Measurements from ENCODE around the gene TADA1. TPM values are rescaled to one million over a fixed set of nuclear protein-coding genes. Genes with fewer than 3 reads are reported as not detected.

The TADA1 gene
- polyA plus RNA-seq, 2 of the 4 experiments (the other 2 are of a cell fraction), result 11.4 to 25.6 TPM

- no peak for FAIRE-seq
Measured at GRCh38 chr1:166924823-166925541, 48.9 kb upstream of the TADA1 start.

DNA sequence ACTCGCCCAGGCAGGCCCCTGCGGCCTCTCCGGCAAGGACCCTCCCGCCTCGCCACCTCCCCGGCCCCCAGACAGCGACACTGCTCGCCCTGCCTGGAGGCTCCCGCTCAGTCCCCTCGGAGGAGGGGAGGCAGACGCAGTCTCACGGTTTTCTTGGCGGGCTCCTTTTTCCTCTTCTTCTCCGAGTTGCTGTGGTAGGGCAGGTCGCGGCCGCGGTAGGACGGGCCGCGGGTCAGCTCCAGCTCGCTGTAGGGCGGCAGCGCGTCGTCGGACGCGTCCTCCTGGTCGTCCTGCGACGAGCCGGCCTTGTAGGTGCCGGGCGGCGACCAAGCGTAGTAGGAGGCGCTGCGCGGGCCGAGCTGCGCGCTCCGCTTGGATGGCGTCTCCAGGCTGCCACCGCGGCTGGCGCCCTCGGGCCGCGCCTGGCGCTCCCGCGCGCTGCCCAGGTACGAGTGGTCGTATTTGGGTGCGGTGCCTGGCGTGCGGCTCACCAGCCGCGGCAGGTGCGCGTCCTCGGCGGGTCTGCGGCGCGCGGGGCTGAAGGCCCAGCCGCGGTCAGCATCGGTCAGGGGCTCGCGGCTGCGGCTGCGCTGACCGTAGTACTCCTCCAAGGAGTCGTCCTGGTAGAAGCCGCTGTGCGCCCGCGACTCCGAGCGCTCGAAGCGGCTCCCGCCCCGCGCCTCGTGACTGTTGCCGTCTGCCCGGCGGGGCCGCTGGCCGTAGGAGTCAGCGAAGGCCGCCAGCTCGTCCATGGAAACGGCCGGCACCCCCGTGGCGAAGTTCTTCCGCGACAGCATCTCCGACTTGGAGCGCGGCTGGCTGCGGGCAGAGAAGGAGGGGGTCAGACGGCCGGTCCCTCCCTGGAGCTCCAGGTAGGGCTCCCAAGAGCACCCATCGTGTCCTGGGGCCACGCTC is 44.8 kb upstream of the TADA1 start:
- H3K4me1 ChIP-seq, result no peaks in the 10 kb centered on the region
- ATAC-seq, result peak; percentile 57 to 73
- peak overlapping the region; percentile 71 for H3K4me2 ChIP-seq
- TF ChIP-seq CEBPB (IDR thresholded peaks at IDR 0.05) (no peak), KDM5A (IDR thresholded peaks at IDR 0.05) (no peak), FOSB (CRISPR knock-in tag; IDR thresholded peaks at IDR 0.05) (no peak), TP53 (CRISPR knock-in tag; IDR thresholded peaks at IDR 0.05) (no peak), CHD2 (IDR thresholded peaks at IDR 0.05; ENCODE audit: low read length, partially characterized antibody) (no peak), POLR2A (IDR thresholded peaks at IDR 0.05; ENCODE audit: low read length) (no peak), ZFP36 (IDR thresholded peaks at IDR 0.05; ENCODE audit: borderline replicate concordance, partially characterized antibody) (no peak), NR3C1 (IDR thresholded peaks at IDR 0.05) (no peak), BHLHE40 (IDR thresholded peaks at IDR 0.05; ENCODE audit: low read depth, low read length) (no peak), MAFK (IDR thresholded peaks at IDR 0.05; ENCODE audit: partially characterized antibody) (no peak), EHF (CRISPR knock-in tag; IDR thresholded peaks at IDR 0.05) (no peak), USF2 (IDR thresholded peaks at IDR 0.05) (no peak), JUNB (IDR thresholded peaks at IDR 0.05) (no peak), ZSCAN20 (CRISPR knock-in tag; IDR thresholded peaks at IDR 0.05) (no peak), RAD21 (conservative IDR thresholded peaks at IDR 0.05 in 1 of 2, IDR thresholded peaks at IDR 0.05 in 1 of 2) (no peak)
- H3K27ac ChIP-seq, result no peak overlapping the region
- WGBS (ENCODE audit: missing lambda C conversion rate), result 63% methylated on average over 21 of the region's 113 CpGs
- no peaks in the 10 kb centered on the region; the same call in 2 of the 3 replicates for H3K9me3 ChIP-seq
- peak in 1 of 2 experiments; percentile 15 for DNase-seq (ENCODE audit: low read depth in 1 of 2, low spot score in 1 of 2)
- CTCF ChIA-PET, result interaction anchor here (3.1 kb wide), 2 partner anchors 11 to 138 kb away, joined by 12 to 19 read pairs; no protein-coding TSS in a partner anchor
- POLR2A ChIA-PET, result no interaction called here
- peak overlapping the region; percentile 37 for H3K4me3 ChIP-seq
- no peak for FAIRE-seq

More at GRCh38 chr1:166924823-166925541, 48.9 kb upstream of the TADA1 start:
- Histone ChIP-seq H3K4me3 (no peak overlapping the region), H3K27ac (no peak overlapping the region), H3K9me3 (no peaks in the 10 kb centered on the region), H3K4me2 (no peak overlapping the region), H3K4me1 (no peaks in the 10 kb centered on the region)
- POLR2A ChIA-PET, result no interaction called here
- ATAC-seq (no peak), DNase-seq (ENCODE audit: low read depth in 1 of 2, low spot score in 1 of 2) (no peak)
- 35% methylated on average over 3 of the region's 3 CpGs for WGBS (ENCODE audit: missing lambda C conversion rate)
- CTCF ChIA-PET, result interaction anchor here (2.3 kb wide), 1 partner anchor 13 kb away, joined by 6 read pairs; no protein-coding TSS in a partner anchor
- TF ChIP-seq HEYL (CRISPR knock-in tag; IDR thresholded peaks at IDR 0.05) (no peak), MYC (IDR thresholded peaks at IDR 0.05; ENCODE audit: borderline replicate concordance, low read length) (no peak), ATOH8 (CRISPR knock-in tag; IDR thresholded peaks at IDR 0.05; ENCODE audit: low read depth) (no peak), EHMT2 (IDR thresholded peaks at IDR 0.05; ENCODE audit: low read depth) (no peak), RNF2 (IDR thresholded peaks at IDR 0.05; ENCODE audit: borderline replicate concordance, low read depth) (no peak), CHD2 (IDR thresholded peaks at IDR 0.05; ENCODE audit: low read length, partially characterized antibody) (no peak), FOSB (CRISPR knock-in tag; IDR thresholded peaks at IDR 0.05) (no peak), MAZ (IDR thresholded peaks at IDR 0.05; ENCODE audit: borderline replicate concordance, low read depth, low read length) (no peak), TP53 (CRISPR knock-in tag; IDR thresholded peaks at IDR 0.05) (no peak), CBX2 (IDR thresholded peaks at IDR 0.05; ENCODE audit: borderline replicate concordance, low read depth) (no peak)
- TF ChIP-seq, protein P1, sequence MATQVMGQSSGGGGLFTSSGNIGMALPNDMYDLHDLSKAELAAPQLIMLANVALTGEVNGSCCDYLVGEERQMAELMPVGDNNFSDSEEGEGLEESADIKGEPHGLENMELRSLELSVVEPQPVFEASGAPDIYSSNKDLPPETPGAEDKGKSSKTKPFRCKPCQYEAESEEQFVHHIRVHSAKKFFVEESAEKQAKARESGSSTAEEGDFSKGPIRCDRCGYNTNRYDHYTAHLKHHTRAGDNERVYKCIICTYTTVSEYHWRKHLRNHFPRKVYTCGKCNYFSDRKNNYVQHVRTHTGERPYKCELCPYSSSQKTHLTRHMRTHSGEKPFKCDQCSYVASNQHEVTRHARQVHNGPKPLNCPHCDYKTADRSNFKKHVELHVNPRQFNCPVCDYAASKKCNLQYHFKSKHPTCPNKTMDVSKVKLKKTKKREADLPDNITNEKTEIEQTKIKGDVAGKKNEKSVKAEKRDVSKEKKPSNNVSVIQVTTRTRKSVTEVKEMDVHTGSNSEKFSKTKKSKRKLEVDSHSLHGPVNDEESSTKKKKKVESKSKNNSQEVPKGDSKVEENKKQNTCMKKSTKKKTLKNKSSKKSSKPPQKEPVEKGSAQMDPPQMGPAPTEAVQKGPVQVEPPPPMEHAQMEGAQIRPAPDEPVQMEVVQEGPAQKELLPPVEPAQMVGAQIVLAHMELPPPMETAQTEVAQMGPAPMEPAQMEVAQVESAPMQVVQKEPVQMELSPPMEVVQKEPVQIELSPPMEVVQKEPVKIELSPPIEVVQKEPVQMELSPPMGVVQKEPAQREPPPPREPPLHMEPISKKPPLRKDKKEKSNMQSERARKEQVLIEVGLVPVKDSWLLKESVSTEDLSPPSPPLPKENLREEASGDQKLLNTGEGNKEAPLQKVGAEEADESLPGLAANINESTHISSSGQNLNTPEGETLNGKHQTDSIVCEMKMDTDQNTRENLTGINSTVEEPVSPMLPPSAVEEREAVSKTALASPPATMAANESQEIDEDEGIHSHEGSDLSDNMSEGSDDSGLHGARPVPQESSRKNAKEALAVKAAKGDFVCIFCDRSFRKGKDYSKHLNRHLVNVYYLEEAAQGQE (IDR thresholded peaks at IDR 0.05), result no peak
